ENCODE data around the gene NPFF. TPM values are rescaled to one million over a fixed set of nuclear protein-coding genes. Genes with fewer than 3 reads are reported as not detected.

NPFF gene
- total RNA-seq, 2 donors from 2014 or later = not detected

DNA sequence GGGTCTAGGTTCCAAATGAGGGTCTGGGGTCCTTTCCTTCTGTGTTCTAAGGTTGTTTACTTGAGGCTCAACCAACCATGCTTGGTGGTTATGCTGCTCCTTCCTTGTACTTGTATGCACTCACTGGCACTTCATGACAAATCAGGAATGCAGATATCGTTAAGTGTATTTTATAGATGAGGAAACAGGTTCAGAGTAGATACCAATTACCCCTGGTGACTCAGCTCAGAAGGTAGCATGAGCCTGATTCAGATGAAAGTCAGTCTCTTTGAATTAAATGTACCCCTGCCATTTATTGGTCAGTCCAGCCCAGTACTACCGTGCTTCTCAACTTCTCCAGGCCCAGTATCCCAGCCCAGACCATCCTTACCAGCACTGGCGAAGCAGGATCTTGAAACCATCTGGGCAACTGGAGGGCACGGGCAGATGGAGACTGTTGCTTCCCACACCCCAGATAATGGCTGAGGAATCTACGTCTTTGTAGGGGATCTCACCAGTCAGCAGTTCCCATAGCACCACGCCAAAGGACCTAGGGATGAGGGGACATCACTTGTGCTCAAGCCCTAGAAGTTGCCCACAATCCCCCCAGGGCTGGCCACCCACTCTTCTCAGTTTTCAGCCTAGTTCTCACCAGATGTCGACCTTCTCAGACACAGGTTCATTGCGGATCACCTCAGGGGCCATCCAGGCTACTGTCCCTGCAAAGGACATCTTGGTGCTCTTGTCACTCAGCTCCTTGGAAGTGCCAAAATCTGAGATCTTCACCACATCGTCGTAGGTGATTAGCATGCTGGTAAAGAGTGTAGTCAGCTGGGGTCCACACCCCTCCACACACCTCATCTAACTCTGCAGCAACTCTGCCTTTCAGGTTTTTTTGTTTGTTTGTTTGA is 22.4 kb downstream of the NPFF start:
- intact Hi-C loops (cut with DNase I) = no loop called here
- Histone ChIP-seq H3K4me1 (replicated peaks) (no peaks in the 10 kb centered on the region), H3K36me3 (peaks cover 0 to 7% of the 10 kb centered on the region in 2 donors), H3K9me3 (no peaks in the 10 kb centered on the region), H3K27ac (no peak overlapping the region), H3K27me3 (replicated peaks; ENCODE audit: insufficient read depth) (no peaks in the 10 kb centered on the region), H3K4me3 (no peak overlapping the region)
- DNase-seq (ENCODE audit: low spot score) = no peak
- WGBS = 84% methylated on average over 10 of the region's 10 CpGs
- no peak for TF ChIP-seq POLR2AphosphoS5 (IDR thresholded peaks at IDR 0.05)
- TF ChIP-seq POLR2A (IDR thresholded peaks at IDR 0.05) = no peak
- TF ChIP-seq, protein P1, sequence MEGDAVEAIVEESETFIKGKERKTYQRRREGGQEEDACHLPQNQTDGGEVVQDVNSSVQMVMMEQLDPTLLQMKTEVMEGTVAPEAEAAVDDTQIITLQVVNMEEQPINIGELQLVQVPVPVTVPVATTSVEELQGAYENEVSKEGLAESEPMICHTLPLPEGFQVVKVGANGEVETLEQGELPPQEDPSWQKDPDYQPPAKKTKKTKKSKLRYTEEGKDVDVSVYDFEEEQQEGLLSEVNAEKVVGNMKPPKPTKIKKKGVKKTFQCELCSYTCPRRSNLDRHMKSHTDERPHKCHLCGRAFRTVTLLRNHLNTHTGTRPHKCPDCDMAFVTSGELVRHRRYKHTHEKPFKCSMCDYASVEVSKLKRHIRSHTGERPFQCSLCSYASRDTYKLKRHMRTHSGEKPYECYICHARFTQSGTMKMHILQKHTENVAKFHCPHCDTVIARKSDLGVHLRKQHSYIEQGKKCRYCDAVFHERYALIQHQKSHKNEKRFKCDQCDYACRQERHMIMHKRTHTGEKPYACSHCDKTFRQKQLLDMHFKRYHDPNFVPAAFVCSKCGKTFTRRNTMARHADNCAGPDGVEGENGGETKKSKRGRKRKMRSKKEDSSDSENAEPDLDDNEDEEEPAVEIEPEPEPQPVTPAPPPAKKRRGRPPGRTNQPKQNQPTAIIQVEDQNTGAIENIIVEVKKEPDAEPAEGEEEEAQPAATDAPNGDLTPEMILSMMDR (IDR thresholded peaks at IDR 0.05) = no peak

DNA sequence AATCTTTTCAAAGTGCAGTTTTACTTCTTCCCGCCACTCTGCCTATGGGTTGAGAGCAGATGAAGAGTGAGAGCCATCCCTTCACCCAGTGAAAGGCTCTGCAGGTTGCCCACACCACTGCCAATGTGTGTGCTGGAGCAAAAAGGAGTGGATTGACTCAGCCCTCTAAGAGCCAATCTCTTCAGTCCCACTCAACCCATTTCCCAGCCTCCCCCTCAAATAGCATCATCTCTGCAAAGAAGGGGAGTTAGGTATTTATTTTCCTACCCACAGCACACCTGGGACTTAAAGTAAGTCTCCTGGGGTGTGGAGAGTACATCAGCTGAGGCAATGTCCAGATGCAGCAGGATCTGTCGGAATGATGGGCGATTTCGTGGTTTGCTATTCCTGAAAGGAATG is 23.3 kb downstream of the NPFF start:
- intact Hi-C loops (cut with DNase I) = no loop called here
- no peaks in the 10 kb centered on the region for H3K27me3 ChIP-seq (replicated peaks; ENCODE audit: insufficient read depth)
- no peaks in the 10 kb centered on the region for H3K4me1 ChIP-seq (replicated peaks)
- H3K36me3 ChIP-seq = peaks cover 0 to 9% of the 10 kb centered on the region in 2 donors
- H3K4me3 ChIP-seq = no peak overlapping the region
- WGBS = 90% methylated on average over 4 of the region's 4 CpGs
- no peaks in the 10 kb centered on the region for H3K9me3 ChIP-seq
- no peak for DNase-seq (ENCODE audit: low spot score)
- no peak for TF ChIP-seq POLR2AphosphoS5 (IDR thresholded peaks at IDR 0.05)
- no peak for TF ChIP-seq POLR2A (IDR thresholded peaks at IDR 0.05)
- TF ChIP-seq, protein P1 (IDR thresholded peaks at IDR 0.05) = no peak
- H3K27ac ChIP-seq = no peak overlapping the region

DNA sequence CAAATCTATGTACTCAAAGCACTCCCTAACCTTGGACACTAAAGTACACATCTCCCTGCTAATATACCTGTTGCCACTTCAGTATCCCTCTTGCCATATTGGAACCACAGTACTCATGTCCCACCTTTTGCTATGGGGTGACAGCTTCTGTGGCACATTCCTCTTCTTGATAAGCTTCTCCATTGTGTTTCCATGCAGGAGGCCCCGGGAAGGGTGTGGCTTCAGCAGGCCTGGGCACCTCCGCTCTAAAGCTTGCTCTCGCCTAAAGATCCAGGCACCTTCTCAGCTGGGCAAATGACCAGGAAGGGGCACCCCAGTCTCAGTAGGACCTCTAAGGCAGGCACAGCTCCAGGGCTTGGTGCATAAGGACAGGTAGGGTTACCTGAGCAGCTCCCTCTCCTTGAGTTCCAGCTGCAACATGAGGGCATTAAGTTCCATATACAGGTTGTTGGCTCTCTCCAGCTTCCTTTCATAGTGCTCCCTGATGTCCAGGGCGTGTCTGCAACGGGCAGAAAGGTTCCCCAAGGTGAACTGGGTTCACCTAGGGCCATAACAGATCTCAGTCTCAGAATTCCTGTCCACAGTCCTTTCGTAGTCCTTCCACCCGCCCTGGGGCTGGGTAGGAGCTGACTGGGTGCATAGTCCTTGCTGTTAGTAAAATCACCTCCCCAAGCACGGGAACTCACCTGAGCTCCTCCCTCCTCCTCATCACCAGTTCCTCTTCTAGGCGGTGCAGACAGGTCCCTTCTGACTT is 23.9 kb downstream of the NPFF start:
- intact Hi-C loops (cut with DNase I) = no loop called here
- 55% methylated on average over 9 of the region's 9 CpGs for WGBS
- no peaks in the 10 kb centered on the region for H3K9me3 ChIP-seq
- no peak for DNase-seq (ENCODE audit: low spot score)
- H3K4me3 ChIP-seq = no peak overlapping the region
- no peaks in the 10 kb centered on the region for H3K27me3 ChIP-seq (replicated peaks; ENCODE audit: insufficient read depth)
- H3K36me3 ChIP-seq = peaks cover 0 to 9% of the 10 kb centered on the region in 2 donors
- TF ChIP-seq POLR2AphosphoS5 (IDR thresholded peaks at IDR 0.05) (no peak), POLR2A (IDR thresholded peaks at IDR 0.05) (no peak)
- TF ChIP-seq, protein P1 (IDR thresholded peaks at IDR 0.05) = no peak
- no peaks in the 10 kb centered on the region for H3K4me1 ChIP-seq (replicated peaks)
- no peak overlapping the region for H3K27ac ChIP-seq

DNA sequence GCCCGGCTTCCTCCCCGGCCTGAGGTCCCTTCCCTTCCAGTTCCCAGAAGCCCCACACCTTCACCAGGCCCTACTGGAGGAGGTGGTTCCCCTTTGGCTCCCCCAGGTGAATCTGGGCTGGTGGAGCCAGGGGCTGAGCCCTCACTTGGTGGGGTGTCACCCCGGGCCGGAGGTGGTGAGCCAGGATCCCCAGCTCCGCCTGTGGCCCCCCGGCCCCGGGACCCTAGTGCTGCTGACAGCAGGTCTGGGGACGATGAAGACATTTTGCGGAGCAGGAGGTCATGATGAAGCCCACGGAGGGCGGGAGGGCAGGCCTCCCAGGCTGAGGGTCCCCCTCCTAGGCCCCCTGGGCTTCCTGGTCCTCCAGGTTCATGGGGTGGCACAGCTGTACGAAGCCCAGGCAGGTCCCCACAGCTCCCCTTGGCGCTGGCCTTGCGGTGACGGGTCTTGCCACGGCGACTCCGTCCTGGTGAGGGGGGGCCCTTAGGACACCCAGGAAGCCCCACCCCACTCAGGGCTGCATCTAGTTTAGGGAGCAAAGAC is 24.6 kb downstream of the NPFF start:
- peaks cover 0 to 9% of the 10 kb centered on the region in 2 donors for H3K36me3 ChIP-seq
- no peaks in the 10 kb centered on the region for H3K9me3 ChIP-seq

More for the DNA sequence above, 24.6 kb downstream of the NPFF start:
- Histone ChIP-seq H3K4me3 (no peak overlapping the region), H3K27me3 (replicated peaks; ENCODE audit: insufficient read depth) (no peaks in the 10 kb centered on the region), H3K4me1 (replicated peaks) (no peaks in the 10 kb centered on the region), H3K27ac (no peak overlapping the region)
- TF ChIP-seq POLR2AphosphoS5 (IDR thresholded peaks at IDR 0.05) = no peak
- TF ChIP-seq, protein P1 (IDR thresholded peaks at IDR 0.05) = no peak
- intact Hi-C loops (cut with DNase I) = no loop called here
- DNase-seq (ENCODE audit: low spot score) = no peak
- 68% methylated on average over 18 of the region's 18 CpGs for WGBS
